C1 segment of cervical spinal cord (tissue), 14 donors: ENCODE data around the gene GLIS2.

ENCODE experiments used
- DNase-seq, 14 donors: peaks; one replicate each; lab custom pipeline; 2025; lab: John Stamatoyannopoulos, UW

Gene GLIS2

GRCh38 chr16:4350787-4351659 lies 35.2 kb downstream of the GLIS2 start, which contains the start of gene PAM16:
Gene PAM16 (minus strand): TSS chr16:4351321. CDS start chr16:4351234, 87 bp downstream.
- peak; percentile 58 to 97 (median 91) for DNase-seq

GRCh38 chr16:4351880-4352279 lies 36.0 kb downstream of the GLIS2 start:
- no peak for DNase-seq

GRCh38 chr16:4352843-4353242 lies 37.0 kb downstream of the GLIS2 start:
- DNase-seq = no peak

GRCh38 chr16:4353675-4354074 lies 37.8 kb downstream of the GLIS2 start:
- DNase-seq = no peak

GRCh38 chr16:4354512-4355409 lies 38.9 kb downstream of the GLIS2 start:
- no peak for DNase-seq

GRCh38 chr16:4356820-4357219 lies 41.0 kb downstream of the GLIS2 start:
- no peak for DNase-seq

- no peak for DNase-seq
Observed at GRCh38 chr16:4358236-4358635, 42.4 kb downstream of the GLIS2 start.

- peak in 7 of 14 donors; percentile 13 to 61 (median 19) for DNase-seq
Observed at GRCh38 chr16:4358831-4359561, 43.1 kb downstream of the GLIS2 start.

GRCh38 chr16:4359914-4360313 lies 44.0 kb downstream of the GLIS2 start:
- no peak for DNase-seq

GRCh38 chr16:4360538-4361021 lies 44.7 kb downstream of the GLIS2 start:
- no peak for DNase-seq

GRCh38 chr16:4361033-4361943 lies 45.4 kb downstream of the GLIS2 start:
- no peak for DNase-seq

GRCh38 chr16:4361944-4362311 lies 46.1 kb downstream of the GLIS2 start:
- no peak for DNase-seq

GRCh38 chr16:4362476-4363135 lies 46.7 kb downstream of the GLIS2 start:
- DNase-seq = no peak

- no peak for DNase-seq
Observed at GRCh38 chr16:4364196-4365013, 48.5 kb downstream of the GLIS2 start.

- DNase-seq = no peak
Observed at GRCh38 chr16:4365014-4365406, 49.1 kb downstream of the GLIS2 start.

GRCh38 chr16:4365615-4366014 lies 49.7 kb downstream of the GLIS2 start:
- DNase-seq = no peak

GRCh38 chr16:4366016-4366415 lies 50.1 kb downstream of the GLIS2 start:
- no peak for DNase-seq

- DNase-seq = no peak
Observed at GRCh38 chr16:4367393-4367856, 51.6 kb downstream of the GLIS2 start.
